SU-DHL-6 (cell line): ENCODE data around the gene LRP11.

Experiments used
- H2AFZ ChIP-seq: fragments of 200-600 bp; sonication (generic); 2 replicates; pipeline ENCODE4 v1.6.1; 2014; ENCODE audit warnings: low read depth, mild to moderate bottlenecking, moderate library complexity, mixed read lengths, antibody characterized with exemption, low read length; ENCODE audit not compliant: severe bottlenecking
- H3F3A ChIP-seq: fragments of 200-600 bp; shearing (Covaris generic); 2 replicates; pipeline ENCODE4 v1.6.0; 2016; ENCODE audit warnings: antibody characterized with exemption, mild to moderate bottlenecking; ENCODE audit not compliant: insufficient read depth
- H3K27ac ChIP-seq: fragments of 200-600 bp; sonication (generic); 2 replicates; pipeline ENCODE4 v1.5.1; 2016; ENCODE audit warnings: low read depth, mild to moderate bottlenecking, low read length, moderate library complexity, mixed read lengths
- H3K27me3 ChIP-seq: fragments of 200-600 bp; sonication (generic), shearing (Covaris generic); 2 replicates; pipeline ENCODE4 v1.6.0; 2014; ENCODE audit warnings: mild to moderate bottlenecking, low read length
- H3K36me3 ChIP-seq: fragments of 200-600 bp; sonication (generic); 2 replicates; pipeline ENCODE4 v1.6.1; 2014; ENCODE audit warnings: mild to moderate bottlenecking, low read length, mixed read lengths
- H3K4me2 ChIP-seq: fragments of 300-600, 200-600 bp; shearing (Covaris generic), sonication (generic); 2 replicates; pipeline ENCODE4 v1.6.0; 2014; ENCODE audit warnings: low read length, low read depth, mild to moderate bottlenecking; ENCODE audit not compliant: poor library complexity, severe bottlenecking
- H3K4me3 ChIP-seq: fragments of 200-600 bp; sonication (generic); 2 replicates; pipeline ENCODE4 v1.5.1; 2014; ENCODE audit warnings: antibody characterized with exemption, low read length, mild to moderate bottlenecking, mixed read lengths; ENCODE audit not compliant: insufficient read depth, poor library complexity, severe bottlenecking
- H3K79me2 ChIP-seq: fragments of 200-600 bp; sonication (generic); 2 replicates; pipeline ENCODE4 v1.6.1; 2014; ENCODE audit warnings: mild to moderate bottlenecking, low read length, moderate library complexity; ENCODE audit not compliant: insufficient read depth
- H3K9ac ChIP-seq: fragments of 200-600 bp; sonication (generic); 2 replicates; pipeline ENCODE4 v1.7.0; 2014; ENCODE audit warnings: mild to moderate bottlenecking, low read length
- H3K9me2 ChIP-seq: fragments of 200-600 bp; sonication (generic); replicated peaks from 2 replicates; pipeline ENCODE4 v1.6.1; 2014; ENCODE audit warnings: low read length; ENCODE audit not compliant: insufficient read depth
- H3K9me3 ChIP-seq: fragments of 200-600 bp; sonication (generic); 2 replicates; pipeline ENCODE4 v1.6.1; 2014; ENCODE audit warnings: low read length, mixed read lengths; ENCODE audit not compliant: insufficient read depth
- H4K20me1 ChIP-seq: fragments of 200-600 bp; sonication (generic); 2 replicates; pipeline ENCODE4 v1.6.1; 2014; ENCODE audit warnings: low read depth, mild to moderate bottlenecking, antibody characterized with exemption, low read length, moderate library complexity, mixed read lengths
- EZH2phosphoT487 ChIP-seq: fragments of 200-600 bp; sonication (generic), shearing (Covaris generic); conservative IDR thresholded peaks from 2 replicates; pipeline ENCODE4 v1.6.1; 2018; ENCODE audit warnings: mild to moderate bottlenecking, antibody characterized with exemption, low read length, moderate library complexity, mixed read lengths
- TF ChIP-seq, protein P1 (sequence below): fragments of 200-600 bp; sonication (generic); IDR thresholded peaks from one replicate; pipeline ENCODE4 v1.5.1; 2017; ENCODE audit warnings: antibody characterized with exemption, mild to moderate bottlenecking, low read length, moderate library complexity; ENCODE audit not compliant: insufficient read depth, poor library complexity, severe bottlenecking

The LRP11 gene

DNA sequence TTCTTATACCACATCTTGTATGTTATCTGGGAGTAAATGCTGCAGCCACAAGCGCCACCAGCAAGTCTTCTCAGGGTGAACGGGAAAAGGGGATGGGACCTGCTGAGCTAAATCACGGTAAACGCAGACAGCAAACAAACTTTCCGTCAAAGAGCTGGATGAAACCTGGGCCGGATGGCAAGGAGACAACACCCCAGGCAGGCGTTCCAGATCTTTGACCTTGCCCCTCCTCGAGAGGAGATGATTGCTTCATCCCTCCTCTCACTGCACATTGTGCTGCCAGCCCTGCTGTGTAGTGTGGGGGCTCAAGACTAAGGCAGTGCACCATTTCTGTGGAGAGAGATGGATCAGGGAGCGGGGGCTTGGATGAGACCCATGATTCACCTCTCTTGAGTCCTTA is 23.9 kb upstream of the LRP11 start:
- H3K9me3 ChIP-seq = no peaks in the 10 kb centered on the region
- no peaks in the 10 kb centered on the region for H4K20me1 ChIP-seq
- no peak overlapping the region for H3K9ac ChIP-seq
- no peak for TF ChIP-seq EZH2phosphoT487
- TF ChIP-seq, protein P1, sequence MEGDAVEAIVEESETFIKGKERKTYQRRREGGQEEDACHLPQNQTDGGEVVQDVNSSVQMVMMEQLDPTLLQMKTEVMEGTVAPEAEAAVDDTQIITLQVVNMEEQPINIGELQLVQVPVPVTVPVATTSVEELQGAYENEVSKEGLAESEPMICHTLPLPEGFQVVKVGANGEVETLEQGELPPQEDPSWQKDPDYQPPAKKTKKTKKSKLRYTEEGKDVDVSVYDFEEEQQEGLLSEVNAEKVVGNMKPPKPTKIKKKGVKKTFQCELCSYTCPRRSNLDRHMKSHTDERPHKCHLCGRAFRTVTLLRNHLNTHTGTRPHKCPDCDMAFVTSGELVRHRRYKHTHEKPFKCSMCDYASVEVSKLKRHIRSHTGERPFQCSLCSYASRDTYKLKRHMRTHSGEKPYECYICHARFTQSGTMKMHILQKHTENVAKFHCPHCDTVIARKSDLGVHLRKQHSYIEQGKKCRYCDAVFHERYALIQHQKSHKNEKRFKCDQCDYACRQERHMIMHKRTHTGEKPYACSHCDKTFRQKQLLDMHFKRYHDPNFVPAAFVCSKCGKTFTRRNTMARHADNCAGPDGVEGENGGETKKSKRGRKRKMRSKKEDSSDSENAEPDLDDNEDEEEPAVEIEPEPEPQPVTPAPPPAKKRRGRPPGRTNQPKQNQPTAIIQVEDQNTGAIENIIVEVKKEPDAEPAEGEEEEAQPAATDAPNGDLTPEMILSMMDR = no peak
- H3K79me2 ChIP-seq = no peaks in the 10 kb centered on the region
- no peak overlapping the region for H3K4me2 ChIP-seq
- no peak overlapping the region for H3K4me3 ChIP-seq
- H3K27ac ChIP-seq = no peak overlapping the region
- H3K27me3 ChIP-seq = no peaks in the 10 kb centered on the region
- H3K36me3 ChIP-seq = no peaks in the 10 kb centered on the region
- no peak overlapping the region for H2AFZ ChIP-seq
- H3F3A ChIP-seq = no peaks in the 10 kb centered on the region
- H3K9me2 ChIP-seq = no peaks in the 10 kb centered on the region

GRCh38 chr6:149887343-149887742 is 23.2 kb upstream of the LRP11 start:
- Histone ChIP-seq H3K9ac (no peak overlapping the region), H2AFZ (no peak overlapping the region), H3K79me2 (no peaks in the 10 kb centered on the region), H3K9me3 (no peaks in the 10 kb centered on the region), H3K36me3 (no peaks in the 10 kb centered on the region), H3K9me2 (no peaks in the 10 kb centered on the region), H3K27ac (no peak overlapping the region), H3K4me3 (no peak overlapping the region), H3K4me2 (no peak overlapping the region), H4K20me1 (no peaks in the 10 kb centered on the region), H3F3A (no peaks in the 10 kb centered on the region), H3K27me3 (no peaks in the 10 kb centered on the region)
- no peak for TF ChIP-seq EZH2phosphoT487
- TF ChIP-seq, protein P1 = no peak

GRCh38 chr6:149885888-149886287 is 21.7 kb upstream of the LRP11 start:
- Histone ChIP-seq H2AFZ (no peak overlapping the region), H3K9me3 (no peaks in the 10 kb centered on the region), H4K20me1 (no peaks in the 10 kb centered on the region), H3K27me3 (no peaks in the 10 kb centered on the region), H3K79me2 (no peaks in the 10 kb centered on the region), H3K27ac (no peak overlapping the region), H3K4me2 (no peak overlapping the region), H3K9me2 (no peaks in the 10 kb centered on the region), H3K4me3 (no peak overlapping the region), H3K9ac (no peak overlapping the region), H3K36me3 (no peaks in the 10 kb centered on the region), H3F3A (no peaks in the 10 kb centered on the region)
- TF ChIP-seq, protein P1 = no peak
- TF ChIP-seq EZH2phosphoT487 = no peak

DNA sequence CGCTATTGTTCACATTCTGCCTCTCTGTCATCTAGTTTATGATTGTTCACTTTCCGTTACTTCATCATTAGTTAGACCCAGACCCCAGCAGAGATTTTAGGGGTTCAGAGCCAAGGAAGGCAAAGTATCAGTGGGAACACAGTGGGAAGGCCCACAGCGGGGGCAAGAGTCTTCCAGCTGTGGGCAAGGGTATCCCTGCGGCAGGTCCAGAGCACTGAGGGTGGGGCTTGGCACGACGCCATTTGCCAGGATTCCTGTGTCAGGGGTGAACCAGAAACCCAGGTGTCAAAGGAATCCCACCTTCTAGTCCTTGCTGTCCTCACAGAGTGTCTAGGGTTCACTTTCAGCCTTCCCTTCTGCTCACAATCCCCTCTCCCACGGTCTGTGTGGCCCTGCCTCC is 20.5 kb upstream of the LRP11 start:
- Histone ChIP-seq H3K9me2 (no peaks in the 10 kb centered on the region), H3F3A (no peaks in the 10 kb centered on the region), H3K27ac (no peak overlapping the region), H3K79me2 (no peaks in the 10 kb centered on the region), H3K9ac (no peak overlapping the region), H3K36me3 (no peaks in the 10 kb centered on the region), H4K20me1 (no peaks in the 10 kb centered on the region), H3K4me3 (no peak overlapping the region), H2AFZ (no peak overlapping the region), H3K9me3 (no peaks in the 10 kb centered on the region), H3K27me3 (no peaks in the 10 kb centered on the region), H3K4me2 (no peak overlapping the region)
- TF ChIP-seq EZH2phosphoT487 = no peak
- TF ChIP-seq, protein P1 = no peak
